ENCODE data around the gene MUC2. TPM values are rescaled to one million over a fixed set of nuclear protein-coding genes. Genes with fewer than 3 reads are reported as not detected.

MUC2 gene
- total and polyA plus RNA-seq, 2 of the 13 experiments (the other 11 are each of a cell fraction or from before 2014, with no cell fraction given): not detected

- H3K4me3 ChIP-seq (replicated peaks in 1 of 3; ENCODE audit: insufficient read depth in 1 of 3, low read depth in 2 of 3, low read length in 3 of 3): no peak overlapping the region
- ATAC-seq (peak; percentile 6; the same call in 2 of the 3 replicates), FAIRE-seq (no peak), DNase-seq (ENCODE audit: low spot score) (no peak)
- intact Hi-C loops (cut with micrococcal nuclease; ENCODE audit: unreplicated experiment) (no loop called here), in situ Hi-C loops (cut with HindIII; ENCODE audit: extremely low pct_ligation_motif_present, low pct_unique_long_range_greater_than_20kb) (no loop called here)
- no peak overlapping the region for H3K27ac ChIP-seq (ENCODE audit: extremely low read length, insufficient read depth, low read length)
- POLR2A ChIA-PET: no interaction called here
- H3K36me3 ChIP-seq (replicated peaks in 1 of 2; ENCODE audit: control insufficient read depth in 1 of 2, insufficient read depth in 2 of 2, low read length in 2 of 2): no peaks in the 10 kb centered on the region
- WGBS (ENCODE audit: low lambda C conversion rate): 43% methylated on average over 10 of the region's 33 CpGs
- TF ChIP-seq RNF2 (conservative IDR thresholded peaks at IDR 0.05; ENCODE audit: low read depth) (no peak), ZZZ3 (CRISPR knock-in tag; IDR thresholded peaks at IDR 0.05; ENCODE audit: borderline replicate concordance) (no peak), ZNF841 (CRISPR knock-in tag; IDR thresholded peaks at IDR 0.05; ENCODE audit: borderline replicate concordance) (no peak), CENPT (CRISPR knock-in tag; IDR thresholded peaks at IDR 0.05; ENCODE audit: low read depth) (no peak), FOXA3 (CRISPR knock-in tag; IDR thresholded peaks at IDR 0.05) (no peak), RFXANK (CRISPR knock-in tag; IDR thresholded peaks at IDR 0.05) (no peak), KMT2B (CRISPR knock-in tag; IDR thresholded peaks at IDR 0.05) (no peak), RBFOX2 (IDR thresholded peaks at IDR 0.05; ENCODE audit: low read depth, low read length) (no peak), BCL6 (CRISPR knock-in tag; IDR thresholded peaks at IDR 0.05) (no peak), TEAD3 (CRISPR knock-in tag; optimal IDR thresholded peaks at IDR 0.05; ENCODE audit: borderline replicate concordance) (no peak), SKI (IDR thresholded peaks at IDR 0.05; ENCODE audit: partially characterized antibody) (no peak), CREB3 (CRISPR knock-in tag; IDR thresholded peaks at IDR 0.05) (no peak)
- H3K4me2 ChIP-seq (ENCODE audit: low read depth, low read length): no peak overlapping the region
- BruUV-seq (replicated peaks): no TSS peak
- H3K27me3 ChIP-seq (ENCODE audit: control insufficient read depth in 1 of 2, insufficient read depth in 2 of 2, low read length in 2 of 2): peaks cover 18 to 57% of the 10 kb centered on the region in 2 experiments; a peak in 4 of 5 replicates
- CTCF ChIA-PET (ENCODE audit: low intra/inter-chr PET ratio, low total read pairs): no interaction called here
- no peak overlapping the region for H3K9ac ChIP-seq (ENCODE audit: insufficient read depth, low read depth, low read length)
- no peak overlapping the region for H2AFZ ChIP-seq (ENCODE audit: low read length)
- H3K9me3 ChIP-seq (ENCODE audit: low read length): no peaks in the 10 kb centered on the region
- no peaks in the 10 kb centered on the region for H3K79me2 ChIP-seq (ENCODE audit: insufficient read depth, low read length)
- H4K20me1 ChIP-seq (ENCODE audit: insufficient read depth, low read length): no peaks in the 10 kb centered on the region
- no peaks in the 10 kb centered on the region for H3K4me1 ChIP-seq (ENCODE audit: insufficient read depth, low read length)
Observed at GRCh38 chr11:1082728-1083620, 8.3 kb downstream of the MUC2 start.

All from HepG2 (cell line).